ENCODE results near the gene VMP1.
"Not testable (repeated sequence)": the region's sequence is repeated elsewhere in the genome, so short reads cannot be mapped to it uniquely, and the experiment has no call there.

Gene VMP1

DNA sequence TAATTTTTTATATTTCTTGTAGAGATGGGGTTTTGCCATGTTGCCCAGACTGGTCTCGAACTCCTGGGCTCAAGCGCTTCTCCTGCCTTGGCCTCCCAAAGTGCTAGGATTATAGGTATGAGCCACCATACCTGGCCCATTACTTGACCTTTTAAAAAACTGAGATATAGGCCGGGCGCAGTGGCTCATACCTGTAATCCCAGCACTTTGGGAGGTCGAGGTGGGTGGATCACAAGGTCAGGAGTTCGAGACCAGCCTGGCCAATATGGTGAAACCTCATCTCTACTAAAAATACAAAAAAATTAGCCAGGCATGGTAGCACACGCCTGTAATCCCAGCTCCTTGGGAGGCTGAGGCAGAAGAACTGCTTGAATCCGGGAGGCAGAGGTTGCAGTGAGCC is 166.0 kb downstream of the VMP1 start:
- DNase-seq, result not testable (repeated sequence)

DNA sequence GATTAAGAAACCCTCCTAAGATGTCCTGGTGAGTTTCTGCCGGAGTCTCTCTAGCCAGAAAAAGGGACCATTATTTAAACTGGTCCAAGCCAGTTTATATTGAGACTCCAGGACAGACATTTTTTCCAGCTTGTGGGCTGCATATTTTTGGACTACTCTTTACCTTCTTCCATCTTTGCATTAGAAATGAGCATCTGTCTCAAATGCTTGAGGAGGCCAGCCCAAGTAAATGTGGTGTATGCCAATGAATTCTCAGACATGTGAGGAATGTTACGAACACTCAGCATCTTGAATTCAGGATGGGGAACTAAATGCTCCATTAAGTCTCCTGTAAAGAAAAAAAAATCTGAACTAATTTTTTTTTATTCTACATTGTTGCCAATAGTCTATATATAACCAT is 166.9 kb downstream of the VMP1 start:
- no peak for DNase-seq

GRCh38 chr17:59876107-59876506 is 168.7 kb downstream of the VMP1 start:
- no peak for DNase-seq

DNA sequence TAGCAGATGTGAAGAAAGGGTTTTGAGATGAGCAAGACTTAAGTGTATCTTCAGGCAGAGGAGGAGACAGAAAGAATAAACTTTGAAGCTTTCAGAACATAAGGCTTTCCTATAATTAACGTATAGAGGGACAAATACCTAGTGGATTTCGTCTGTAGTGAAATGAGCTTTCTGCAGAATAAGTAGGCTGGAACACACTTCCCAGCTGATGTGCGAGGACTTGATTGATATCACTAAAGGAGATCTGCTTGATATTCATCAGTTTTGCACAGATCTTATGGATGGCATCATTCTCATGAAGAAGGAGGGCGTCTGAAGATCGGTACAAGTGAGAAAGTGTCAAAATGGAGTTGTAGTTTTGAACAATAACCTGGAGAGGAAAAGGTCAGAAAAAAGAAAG is 170.5 kb downstream of the VMP1 start:
- DNase-seq, result no peak

GRCh38 chr17:59878624-59879023 is 171.2 kb downstream of the VMP1 start:
- no peak for DNase-seq

DNA sequence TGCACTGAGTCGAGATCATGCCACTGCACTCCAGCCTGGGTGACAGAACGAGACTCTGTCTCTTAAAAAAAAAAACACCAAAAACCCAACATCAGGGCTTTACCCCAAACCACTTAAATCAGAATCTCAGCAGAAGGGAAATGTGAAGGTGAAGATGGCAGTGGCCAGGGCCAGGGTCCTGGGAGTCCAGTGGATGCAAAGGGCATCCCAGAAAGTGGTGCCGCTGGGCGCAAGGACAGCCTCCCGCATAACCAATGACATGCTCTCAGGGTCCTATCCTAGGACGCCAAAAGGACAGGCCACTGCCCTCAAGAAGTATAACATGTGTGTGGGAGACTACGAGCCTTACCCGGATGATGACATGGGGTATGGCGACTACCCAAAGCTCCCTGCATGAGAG is 177.4 kb downstream of the VMP1 start:
- no peak for DNase-seq

GRCh38 chr17:59888145-59888750 is 180.8 kb downstream of the VMP1 start:
- no peak for DNase-seq

GRCh38 chr17:59890720-59891119 is 183.3 kb downstream of the VMP1 start:
- DNase-seq, result no peak

Data from GDM1 (cell line).